HepG2 (cell line): ENCODE measurements around the gene WARS2. TPM values are rescaled to one million over a fixed set of nuclear protein-coding genes. Genes with fewer than 3 reads are reported as not detected.

Source experiments
- ATAC-seq: fragments of 200-7000 bp; cut with Tn5 transposase; 3 replicates; pipeline ENCODE4 v1.9.1; 2020; ENCODE audit warnings: mild to moderate bottlenecking, moderate library complexity
- BruUV-seq: library from RNA; stranded (reverse); fragments of 400-500 nt; replicated peaks from 2 replicates; lab custom pipeline; 2021; lab: Mats Ljungman, UMichigan
- CTCF ChIA-PET: fragments of 300-600 bp; formaldehyde crosslinking; extraction: SDS; loops from one replicate; lab custom pipeline; 2021; ENCODE audit warnings: low total read pairs, inconsistent platforms, low intra/inter-chr PET ratio; lab: Yijun Ruan, JAX
- POLR2A ChIA-PET: fragments of 350-600 bp; sonication (Branson Sonifier 250); formaldehyde crosslinking; loops from one replicate; lab custom pipeline; 2020; ENCODE audit warnings: antibody characterized with exemption, inconsistent platforms; lab: Yijun Ruan, JAX
- DNase-seq: peaks from one replicate; pipeline ENCODE4 v3.0.0-alpha.2; 2015; ENCODE audit warnings: low spot score
- FAIRE-seq: peaks from 3 replicates; lab custom pipeline; 2011; peaks lifted over from hg19 to GRCh38; lab: Jason Lieb, UNC
- H2AFZ ChIP-seq: one replicate; pipeline ENCODE4 v1.6.1; 2011; ENCODE audit warnings: low read length, inconsistent platforms
- H3K27ac ChIP-seq: fragments of 300-600 bp; 3 replicates; pipeline ENCODE4 v1.8.0; 2011; ENCODE audit warnings: mixed run types, mild to moderate bottlenecking, mixed read lengths, low read length, inconsistent platforms; ENCODE audit not compliant: insufficient read depth; ENCODE audit errors: extremely low read length
- H3K27me3 ChIP-seq, 2 experiments: fragments of 200-600 bp in 1 of 2; 2 replicates in 1 of 2; 3 replicates in 1 of 2; pipeline versions ENCODE4 v1.6.0 to v1.8.0; 2011; ENCODE audit warnings: low read length in 2 of 2, mild to moderate bottlenecking in 2 of 2, moderate library complexity in 2 of 2, inconsistent platforms in 1 of 2; ENCODE audit not compliant: insufficient read depth in 2 of 2, control insufficient read depth in 1 of 2
- H3K36me3 ChIP-seq, 2 experiments: fragments of 200-600 bp in 1 of 2; replicated peaks in 1 of 2; 2 replicates in 1 of 2; 3 replicates in 1 of 2; pipeline versions ENCODE4 v1.5.1 to v1.8.0; 2011; ENCODE audit warnings: low read length in 2 of 2, inconsistent platforms in 1 of 2; ENCODE audit not compliant: insufficient read depth in 2 of 2, control insufficient read depth in 1 of 2
- H3K4me1 ChIP-seq: 2 replicates; pipeline ENCODE4 v1.5.1; 2012; ENCODE audit warnings: low read length, inconsistent platforms; ENCODE audit not compliant: insufficient read depth
- H3K4me2 ChIP-seq: 2 replicates; pipeline ENCODE4 v1.6.0; 2011; ENCODE audit warnings: low read depth, low read length, inconsistent platforms
- H3K4me3 ChIP-seq, 3 experiments: fragments of 200-600 bp in 1 of 3; sonication (generic), shearing (Covaris generic) in 1 of 3; replicated peaks in 1 of 3; 2 replicates each; pipeline ENCODE4 v1.5.1; 2011 to 2016; ENCODE audit warnings: low read length in 3 of 3, inconsistent platforms in 2 of 3, low read depth in 2 of 3, mild to moderate bottlenecking in 2 of 3, control low read depth in 1 of 3, mixed read lengths in 1 of 3; ENCODE audit not compliant: insufficient read depth in 1 of 3
- H3K79me2 ChIP-seq: one replicate; pipeline ENCODE4 v1.6.1; 2011; ENCODE audit warnings: low read length, inconsistent platforms; ENCODE audit not compliant: insufficient read depth
- H3K9ac ChIP-seq: 2 replicates; pipeline ENCODE4 v1.6.0; 2011; ENCODE audit warnings: mild to moderate bottlenecking, low read depth, low read length, inconsistent platforms; ENCODE audit not compliant: insufficient read depth
- H3K9me3 ChIP-seq: 2 replicates; pipeline ENCODE4 v1.5.1; 2012; ENCODE audit warnings: mild to moderate bottlenecking, low read length
- H4K20me1 ChIP-seq: 2 replicates; pipeline ENCODE4 v1.6.0; 2011; ENCODE audit warnings: inconsistent platforms, mild to moderate bottlenecking, low read length, moderate library complexity; ENCODE audit not compliant: insufficient read depth
- HDAC2 ChIP-seq: sonication (generic); formaldehyde crosslinking; IDR thresholded peaks from 2 replicates; pipeline ENCODE4 v1.4.0; 2020; ENCODE audit warnings: missing genetic modification reagents
- KLF13 ChIP-seq: sonication (generic); formaldehyde crosslinking; IDR thresholded peaks from 2 replicates; pipeline ENCODE4 v1.4.0; 2020; ENCODE audit warnings: mild to moderate bottlenecking, missing genetic modification reagents
- MAFG ChIP-seq: sonication (generic); formaldehyde crosslinking; IDR thresholded peaks from 2 replicates; pipeline ENCODE4 v1.5.1; 2020; ENCODE audit warnings: mild to moderate bottlenecking, missing genetic modification reagents
- MIXL1 ChIP-seq: IDR thresholded peaks from 2 replicates; pipeline ENCODE4 v1.6.1; 2016
- PRPF4 ChIP-seq: fragments of 200-400 bp; formaldehyde crosslinking; IDR thresholded peaks from 2 replicates; pipeline ENCODE4 v1.6.1; 2016; ENCODE audit warnings: low read length, low read depth; ENCODE audit not compliant: poor library complexity, severe bottlenecking
- SOX5 ChIP-seq: IDR thresholded peaks from 2 replicates; pipeline ENCODE4 v1.6.1; 2016; ENCODE audit warnings: borderline replicate concordance
- ZFP90 ChIP-seq: sonication (generic); formaldehyde crosslinking; IDR thresholded peaks from 2 replicates; pipeline ENCODE4 v1.8.0; 2022; ENCODE audit warnings: missing genetic modification reagents, mild to moderate bottlenecking, inconsistent platforms, borderline replicate concordance
- ZNF180 ChIP-seq: sonication (generic); formaldehyde crosslinking; IDR thresholded peaks from 2 replicates; pipeline ENCODE4 v1.4.0; 2020; ENCODE audit warnings: low read depth, missing genetic modification reagents, borderline replicate concordance
- ZNF263 ChIP-seq: sonication (generic); formaldehyde crosslinking; IDR thresholded peaks from 2 replicates; pipeline ENCODE4 v1.4.0; 2020; ENCODE audit warnings: missing genetic modification reagents
- ZNF781 ChIP-seq: sonication (generic); formaldehyde crosslinking; IDR thresholded peaks from 2 replicates; pipeline ENCODE4 v1.5.1; 2020; ENCODE audit warnings: borderline replicate concordance, mild to moderate bottlenecking, missing genetic modification reagents; ENCODE audit errors: not compliant biosample characterization
- WGBS: methylation state at CpG from one replicate; pipeline ENCODE4 v1.1.6; 2017; ENCODE audit warnings: low lambda C conversion rate; 5-methylcytosine and 5-hydroxymethylcytosine counted together
- in situ Hi-C: cut with HindIII; loops from 2 replicates; pipeline ENCODE4 v1.10.0; 2017; ENCODE audit warnings: low pct_unique_long_range_greater_than_20kb; ENCODE audit not compliant: extremely low pct_ligation_motif_present
- intact Hi-C: fragments of 100-400 bp; cut with micrococcal nuclease; formaldehyde crosslinking; loops from one replicate; pipeline ENCODE4 v1.10.0; 2022; ENCODE audit not compliant: unreplicated experiment
- polyA plus RNA-seq, 8 experiments: library from polyadenylated mRNA; depleted of rRNA in 3 of 8; stranded (reverse) in 7 of 8; unstranded in 1 of 8; fragments of >200 nt; fragmentation: Illumina TruSeq in 4 of 8; extraction: Trizol in 4 of 8; gene quantifications; 2 replicates each; pipeline versions ENCODE4 v1.2.1 to v1.2.3, GENCODE V29; 2011 to 2016; ENCODE audit warnings: low read depth in 4 of 8, missing spikeins in 1 of 8, mixed read lengths in 1 of 8; ENCODE audit not compliant: insufficient read depth in 1 of 8
- total RNA-seq, 5 experiments: library from RNA; depleted of rRNA; stranded (reverse); fragments of >200 nt; fragmentation: Illumina TruSeq; extraction: Trizol; gene quantifications; 2 replicates each; pipeline ENCODE4 v1.2.3, GENCODE V29; 2016; ENCODE audit warnings: low read depth in 1 of 5

WARS2 gene
- total and polyA plus RNA-seq, 2 of the 13 experiments (the other 11 are each of a cell fraction or from before 2014, with no cell fraction given): 12.4 to 18.8 TPM

- H3K9me3 ChIP-seq: no peaks in the 10 kb centered on the region
- H3K27ac ChIP-seq: no peak overlapping the region
- no peak for TF ChIP-seq ZNF263
- no peak for TF ChIP-seq PRPF4
- TF ChIP-seq HDAC2 (CRISPR knock-in tag): no peak
- TF ChIP-seq ZNF180 (CRISPR knock-in tag): no peak
- no peak for TF ChIP-seq MIXL1 (CRISPR knock-in tag)
- TF ChIP-seq ZFP90 (CRISPR knock-in tag): no peak
- no peak for TF ChIP-seq ZNF781 (CRISPR knock-in tag)
- TF ChIP-seq KLF13: no peak
- TF ChIP-seq MAFG (CRISPR knock-in tag): no peak
- no peak for TF ChIP-seq SOX5
- no peaks in the 10 kb centered on the region for H3K27me3 ChIP-seq
- 92% methylated on average over 48 of the region's 48 CpGs for WGBS
- H3K9ac ChIP-seq: no peak overlapping the region
- POLR2A ChIA-PET: no interaction called here
- CTCF ChIA-PET: no interaction called here
- H3K79me2 ChIP-seq: no peaks in the 10 kb centered on the region
- in situ Hi-C loops: no loop called here
- H3K4me3 ChIP-seq: no peak overlapping the region
- H3K4me2 ChIP-seq: no peak overlapping the region
- intact Hi-C loops: no loop called here
- no peak for ATAC-seq
- H2AFZ ChIP-seq: no peak overlapping the region
- no peak for DNase-seq
- BruUV-seq: no TSS peak
- no peak for FAIRE-seq
- no peaks in the 10 kb centered on the region for H3K36me3 ChIP-seq
- no peaks in the 10 kb centered on the region for H3K4me1 ChIP-seq
- H4K20me1 ChIP-seq: no peaks in the 10 kb centered on the region
These were observed 155.5 kb downstream of the WARS2 start for GRCh38 chr1:118984722-118985639.
